SK-N-MC (cell line): ENCODE results near the gene SRGAP1.

Experiments
- FOXP2 ChIP-seq: optimal IDR thresholded peaks from 2 replicates; pipeline ENCODE3; 2011; ENCODE audit warnings: mild to moderate bottlenecking, moderate library complexity; ENCODE audit not compliant: insufficient read depth; ENCODE audit errors: extremely low read length, control extremely low read depth
- POLR2AphosphoS5 ChIP-seq: IDR thresholded peaks from 2 replicates; pipeline ENCODE4 v1.6.1; 2012; ENCODE audit warnings: mild to moderate bottlenecking, low read depth, low read length, borderline replicate concordance

DNA sequence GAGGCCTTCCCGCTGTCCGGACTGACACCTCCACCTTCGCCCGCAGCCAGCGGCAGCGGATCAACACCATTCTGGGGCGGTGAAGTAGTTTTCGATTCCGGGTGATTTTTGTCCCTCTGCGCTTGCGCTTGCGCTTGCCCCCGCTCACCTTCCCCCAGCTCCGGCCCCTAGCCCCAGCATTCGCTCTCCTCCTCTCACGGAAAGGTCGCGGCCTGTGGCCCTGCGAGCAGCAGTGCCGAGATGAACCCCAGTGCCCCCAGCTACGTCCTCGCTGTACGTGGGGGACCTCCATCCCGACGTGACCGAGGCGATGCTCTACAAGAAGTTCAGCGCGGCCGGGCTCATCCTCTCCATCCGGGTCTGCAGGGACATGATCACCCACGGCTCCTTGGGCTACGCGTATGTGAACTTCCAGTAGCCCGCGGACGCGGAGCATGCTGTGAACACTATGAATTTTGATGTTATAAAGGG is 22.7 kb upstream of the SRGAP1 start:
- no peak for TF ChIP-seq FOXP2
- TF ChIP-seq POLR2AphosphoS5: no peak
